Breast epithelium (tissue), 4 donors: ENCODE measurements around the gene GABPB2. TPM values are rescaled to one million over a fixed set of nuclear protein-coding genes. Genes with fewer than 3 reads are reported as not detected.
A peak's percentile ranks its signal among the peaks of the same experiment; 100 is the strongest.

ENCODE experiments used
- DNase-seq, 2 donors: peaks; one replicate each; pipeline ENCODE4 v3.0.0-alpha.2; 2019; ENCODE audit warnings: low spot score in 2 of 2
- H3K27ac ChIP-seq, 2 donors: fragments of 200-600 bp; sonication (generic) in 1 of 2; one replicate each; pipeline ENCODE4 v1.5.1; 2016 to 2019; ENCODE audit warnings: mild to moderate bottlenecking in 1 of 2
- H3K27me3 ChIP-seq, 2 donors: fragments of 200-600 bp; sonication (generic) in 1 of 2; one replicate each; pipeline versions ENCODE4 v1.5.1 to v1.6.0; 2017 to 2019; ENCODE audit warnings: control low read depth in 1 of 2, mild to moderate bottlenecking in 1 of 2
- H3K36me3 ChIP-seq: fragments of 200-600 bp; one replicate; pipeline ENCODE4 v1.5.1; 2019
- H3K4me1 ChIP-seq, 2 donors: fragments of 200-600 bp; sonication (generic); one replicate each; pipeline ENCODE4 v1.5.1; 2016 to 2019; ENCODE audit warnings: control low read depth in 1 of 2
- H3K4me3 ChIP-seq, 3 donors: fragments of 200-600 bp; sonication (generic); 1 replicate in 2 of 3; 2 replicates in 1 of 3; pipeline ENCODE4 v1.5.1; 2016 to 2019; ENCODE audit warnings: mild to moderate bottlenecking in 3 of 3, moderate library complexity in 2 of 3
- H3K9me3 ChIP-seq, 2 donors: fragments of 200-600 bp; sonication (generic) in 1 of 2; one replicate each; pipeline ENCODE4 v1.5.1; 2016 to 2019; ENCODE audit warnings: control low read depth in 1 of 2
- CTCF ChIP-seq, 3 donors: fragments of 450-650 bp; IDR thresholded peaks; one replicate each; pipeline ENCODE4 v1.5.1; 2016 to 2017; ENCODE audit warnings: antibody characterized with exemption in 3 of 3, mild to moderate bottlenecking in 3 of 3, moderate library complexity in 3 of 3
- POLR2A ChIP-seq: fragments of 450-650 bp; IDR thresholded peaks from one replicate; pipeline ENCODE4 v1.6.1; 2016; ENCODE audit warnings: antibody characterized with exemption, mild to moderate bottlenecking, moderate library complexity
- POLR2AphosphoS5 ChIP-seq, 3 donors: sonication (generic); formaldehyde crosslinking; IDR thresholded peaks; one replicate each; pipeline ENCODE4 v1.6.1; 2017; ENCODE audit warnings: antibody characterized with exemption in 3 of 3
- intact Hi-C: fragments of 100-400 bp; cut with DNase I; formaldehyde crosslinking; loops from one replicate; pipeline ENCODE4 v1.15.1; 2023; ENCODE audit warnings: low total_unique reads
- total RNA-seq, 3 donors: library from RNA; depleted of rRNA; stranded (reverse); fragments of >200 nt; gene quantifications; one replicate each; pipeline ENCODE4 v1.1.0, GENCODE V29; 2016

GABPB2 gene
- total RNA-seq, 3 donors from 2014 or later, result 19.5 to 32.0 (median 20.6) TPM

- H3K36me3 ChIP-seq, result peaks cover 9% of the 10 kb centered on the region
- H3K4me3 ChIP-seq, result no peak overlapping the region
Observed at GRCh38 chr1:151054971-151055547, 15.5 kb upstream of the GABPB2 start.

GRCh38 chr1:151055581-151055980 is 15.0 kb upstream of the GABPB2 start:
- H3K36me3 ChIP-seq, result peaks cover 9% of the 10 kb centered on the region
- no peaks in the 10 kb centered on the region for H3K9me3 ChIP-seq
- peak overlapping the region in 2 of 3 donors; percentile 6 to 7 for H3K4me3 ChIP-seq
- DNase-seq, result no peak
- intact Hi-C loops, result no loop called here
- H3K4me1 ChIP-seq, result peaks cover 4 to 24% of the 10 kb centered on the region in 2 donors
- no peaks in the 10 kb centered on the region for H3K27me3 ChIP-seq
- no peak for TF ChIP-seq POLR2AphosphoS5 (IDR thresholded peaks at IDR 0.05)
- TF ChIP-seq CTCF (IDR thresholded peaks at IDR 0.05), result no peak
- TF ChIP-seq POLR2A, result no peak
- peak overlapping the region; percentile 92 to 98 for H3K27ac ChIP-seq

More at GRCh38 chr1:151054971-151055547, 15.5 kb upstream of the GABPB2 start:
- no peak for DNase-seq
- TF ChIP-seq POLR2AphosphoS5 (IDR thresholded peaks at IDR 0.05) (no peak), CTCF (IDR thresholded peaks at IDR 0.05) (no peak), POLR2A (no peak)
- no peaks in the 10 kb centered on the region for H3K27me3 ChIP-seq
- peaks cover 4 to 24% of the 10 kb centered on the region in 2 donors for H3K4me1 ChIP-seq
- H3K9me3 ChIP-seq, result no peaks in the 10 kb centered on the region
- H3K27ac ChIP-seq, result peak overlapping the region; percentile 92 to 98
- intact Hi-C loops, result no loop called here

- TF ChIP-seq POLR2A (no peak), POLR2AphosphoS5 (IDR thresholded peaks at IDR 0.05) (no peak), CTCF (IDR thresholded peaks at IDR 0.05) (no peak)
- peak overlapping the region; percentile 92 to 98 for H3K27ac ChIP-seq
- peaks cover 4 to 24% of the 10 kb centered on the region in 2 donors for H3K4me1 ChIP-seq
- no peak for DNase-seq
- peaks cover 9% of the 10 kb centered on the region for H3K36me3 ChIP-seq
- H3K27me3 ChIP-seq, result no peaks in the 10 kb centered on the region
- no peaks in the 10 kb centered on the region for H3K9me3 ChIP-seq
- peak overlapping the region; percentile 1 to 96 (median 6) for H3K4me3 ChIP-seq
- intact Hi-C loops, result no loop called here
Observed at GRCh38 chr1:151056149-151056548, 14.4 kb upstream of the GABPB2 start.

GRCh38 chr1:151058692-151059091 is 11.9 kb upstream of the GABPB2 start:
- peak; percentile 92 to 93 for DNase-seq
- intact Hi-C loops, result no loop called here
- H3K4me1 ChIP-seq, result peaks cover 4 to 24% of the 10 kb centered on the region in 2 donors
- peaks cover 3% of the 10 kb centered on the region for H3K36me3 ChIP-seq
- H3K27me3 ChIP-seq, result no peaks in the 10 kb centered on the region
- H3K4me3 ChIP-seq, result peak overlapping the region; percentile 89 to 96 (median 94)
- TF ChIP-seq CTCF (IDR thresholded peaks at IDR 0.05) (no peak), POLR2A (no peak), POLR2AphosphoS5 (IDR thresholded peaks at IDR 0.05) (peak; percentile 33 to 76 (median 60))
- H3K9me3 ChIP-seq, result no peaks in the 10 kb centered on the region
- H3K27ac ChIP-seq, result peak overlapping the region; percentile 92 to 98

GRCh38 chr1:151059109-151060006 is 11.2 kb upstream of the GABPB2 start, which contains the start of gene CDC42SE1:
TSS of gene CDC42SE1 (minus strand) at chr1:151059622. CDS start at chr1:151055730, 3,892 bp downstream.
- peaks cover 4 to 24% of the 10 kb centered on the region in 2 donors for H3K4me1 ChIP-seq
- H3K4me3 ChIP-seq, result peak within 1 kb of the TSS; percentile 89 to 96 (median 94)
- peak within 1 kb of the TSS; percentile 92 to 98 for H3K27ac ChIP-seq
- DNase-seq, result peak; percentile 58 to 83
- TF ChIP-seq POLR2AphosphoS5 (IDR thresholded peaks at IDR 0.05), result peak; percentile 90 to 94 (median 90)
- peak; percentile 76 for TF ChIP-seq POLR2A
- peak; percentile 82 to 86 (median 85) for TF ChIP-seq CTCF (IDR thresholded peaks at IDR 0.05)
- H3K36me3 ChIP-seq, result peaks cover 3% of the 10 kb centered on the region
- H3K9me3 ChIP-seq, result no peaks in the 10 kb centered on the region
- no peaks in the 10 kb centered on the region for H3K27me3 ChIP-seq
- intact Hi-C loops, result no loop called here
